Astrocyte (in vitro differentiated cells and primary cell): Measurements from ENCODE around the gene DEGS1.

Source experiments
- EZH2 ChIP-seq: IDR thresholded peaks from 2 replicates; pipeline ENCODE4 v1.6.1; 2012; ENCODE audit warnings: mild to moderate bottlenecking, low read length, inconsistent platforms; ENCODE audit not compliant: insufficient read depth
- TF ChIP-seq, protein P1 (sequence below): IDR thresholded peaks from 2 replicates; pipeline ENCODE4 v1.5.1; 2011; ENCODE audit warnings: low read depth, mild to moderate bottlenecking, inconsistent platforms, low read length, moderate library complexity; ENCODE audit not compliant: insufficient read depth

DNA sequence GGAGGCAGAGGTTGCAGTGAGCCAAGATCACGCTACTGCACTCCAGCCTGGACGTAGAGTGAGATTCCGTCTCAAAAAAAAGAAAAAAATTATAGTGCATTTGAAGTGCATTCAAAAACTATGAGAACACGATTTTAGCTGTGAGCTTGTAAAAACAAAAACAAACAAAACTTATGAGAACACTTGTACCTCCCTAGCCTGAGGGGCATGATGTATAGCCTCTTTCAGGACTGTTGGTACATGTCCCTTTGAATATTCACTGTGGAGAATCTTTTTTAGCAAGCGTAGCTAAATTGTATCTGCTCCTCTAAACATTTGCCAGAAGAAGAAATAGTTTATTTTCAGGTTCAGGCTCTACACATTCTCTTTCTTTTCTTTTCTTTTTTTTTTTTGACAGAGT is 9.5 kb upstream of the DEGS1 start:
- TF ChIP-seq, protein P1, sequence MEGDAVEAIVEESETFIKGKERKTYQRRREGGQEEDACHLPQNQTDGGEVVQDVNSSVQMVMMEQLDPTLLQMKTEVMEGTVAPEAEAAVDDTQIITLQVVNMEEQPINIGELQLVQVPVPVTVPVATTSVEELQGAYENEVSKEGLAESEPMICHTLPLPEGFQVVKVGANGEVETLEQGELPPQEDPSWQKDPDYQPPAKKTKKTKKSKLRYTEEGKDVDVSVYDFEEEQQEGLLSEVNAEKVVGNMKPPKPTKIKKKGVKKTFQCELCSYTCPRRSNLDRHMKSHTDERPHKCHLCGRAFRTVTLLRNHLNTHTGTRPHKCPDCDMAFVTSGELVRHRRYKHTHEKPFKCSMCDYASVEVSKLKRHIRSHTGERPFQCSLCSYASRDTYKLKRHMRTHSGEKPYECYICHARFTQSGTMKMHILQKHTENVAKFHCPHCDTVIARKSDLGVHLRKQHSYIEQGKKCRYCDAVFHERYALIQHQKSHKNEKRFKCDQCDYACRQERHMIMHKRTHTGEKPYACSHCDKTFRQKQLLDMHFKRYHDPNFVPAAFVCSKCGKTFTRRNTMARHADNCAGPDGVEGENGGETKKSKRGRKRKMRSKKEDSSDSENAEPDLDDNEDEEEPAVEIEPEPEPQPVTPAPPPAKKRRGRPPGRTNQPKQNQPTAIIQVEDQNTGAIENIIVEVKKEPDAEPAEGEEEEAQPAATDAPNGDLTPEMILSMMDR = no peak
- TF ChIP-seq EZH2 = no peak
